Parathyroid adenoma (tissue), 2 donors: ENCODE data around the gene AFF3.

ENCODE experiments used
- H2AFZ ChIP-seq: fragments of 300-600 bp; sonication (generic); one replicate; pipeline ENCODE4 v1.7.0; 2017; ENCODE audit warnings: antibody characterized with exemption, mild to moderate bottlenecking
- H3K27ac ChIP-seq: fragments of 300-600 bp; sonication (generic); one replicate; pipeline ENCODE4 v1.7.0; 2017
- H3K27me3 ChIP-seq: fragments of 300-600 bp; sonication (generic); one replicate; pipeline ENCODE4 v1.7.0; 2017; ENCODE audit warnings: low read length; ENCODE audit not compliant: control insufficient read depth, insufficient read depth
- H3K36me3 ChIP-seq: fragments of 300-600 bp; sonication (generic); one replicate; pipeline ENCODE4 v1.7.0; 2017; ENCODE audit warnings: low read length; ENCODE audit not compliant: control insufficient read depth, insufficient read depth
- H3K4me1 ChIP-seq: fragments of 300-600 bp; sonication (generic); one replicate; pipeline ENCODE4 v1.7.0; 2017; ENCODE audit warnings: control low read depth
- H3K4me2 ChIP-seq: fragments of 300-600 bp; sonication (generic); one replicate; pipeline ENCODE4 v1.7.0; 2017; ENCODE audit warnings: low read length
- H3K4me3 ChIP-seq: fragments of 300-600 bp; sonication (generic); one replicate; pipeline ENCODE4 v1.7.0; 2017; ENCODE audit warnings: low read depth, low read length
- H3K79me2 ChIP-seq: fragments of 300-600 bp; sonication (generic); one replicate; pipeline ENCODE4 v1.7.0; 2017; ENCODE audit warnings: control low read depth
- H3K9ac ChIP-seq: fragments of 300-600 bp; sonication (generic); one replicate; pipeline ENCODE4 v1.7.0; 2017; ENCODE audit warnings: mild to moderate bottlenecking
- H3K9me3 ChIP-seq: fragments of 300-600 bp; sonication (generic); one replicate; pipeline ENCODE4 v1.7.0; 2017; ENCODE audit warnings: low read length; ENCODE audit not compliant: control insufficient read depth
- CTCF ChIP-seq: fragments of 300-600 bp; sonication (generic); IDR thresholded peaks from one replicate; pipeline ENCODE4 v1.7.0; 2017; ENCODE audit warnings: antibody characterized with exemption, mild to moderate bottlenecking
- donor health status: primary hyperparathyroidism.

Gene AFF3

GRCh38 chr2:99719102-99719501 is 423.3 kb downstream of the AFF3 start:
- Histone ChIP-seq H3K4me1 (no peaks in the 10 kb centered on the region), H3K4me3 (no peak overlapping the region), H3K36me3 (no peaks in the 10 kb centered on the region), H2AFZ (no peak overlapping the region), H3K4me2 (no peak overlapping the region), H3K79me2 (no peaks in the 10 kb centered on the region), H3K9ac (no peak overlapping the region), H3K27me3 (no peaks in the 10 kb centered on the region), H3K27ac (no peak overlapping the region), H3K9me3 (no peaks in the 10 kb centered on the region)
- no peak for TF ChIP-seq CTCF

- Histone ChIP-seq H3K36me3 (no peaks in the 10 kb centered on the region), H2AFZ (no peak overlapping the region), H3K4me2 (no peak overlapping the region), H3K9ac (no peak overlapping the region), H3K27ac (no peak overlapping the region), H3K9me3 (no peaks in the 10 kb centered on the region), H3K27me3 (no peaks in the 10 kb centered on the region), H3K4me1 (no peaks in the 10 kb centered on the region), H3K4me3 (no peak overlapping the region), H3K79me2 (no peaks in the 10 kb centered on the region)
- no peak for TF ChIP-seq CTCF
These were observed 426.4 kb downstream of the AFF3 start for GRCh38 chr2:99715956-99716355.

GRCh38 chr2:99714349-99714748 is 428.0 kb downstream of the AFF3 start:
- Histone ChIP-seq H3K9me3 (no peaks in the 10 kb centered on the region), H3K4me1 (no peaks in the 10 kb centered on the region), H2AFZ (no peak overlapping the region), H3K4me3 (no peak overlapping the region), H3K27me3 (no peaks in the 10 kb centered on the region), H3K4me2 (no peak overlapping the region), H3K9ac (no peak overlapping the region), H3K27ac (no peak overlapping the region), H3K79me2 (no peaks in the 10 kb centered on the region), H3K36me3 (no peaks in the 10 kb centered on the region)
- TF ChIP-seq CTCF = no peak

GRCh38 chr2:99711144-99711543 is 431.2 kb downstream of the AFF3 start:
- Histone ChIP-seq H3K9ac (no peak overlapping the region), H3K9me3 (no peaks in the 10 kb centered on the region), H3K79me2 (no peaks in the 10 kb centered on the region), H3K27me3 (no peaks in the 10 kb centered on the region), H3K4me2 (no peak overlapping the region), H2AFZ (no peak overlapping the region), H3K4me1 (peaks cover 3% of the 10 kb centered on the region), H3K36me3 (no peaks in the 10 kb centered on the region), H3K4me3 (no peak overlapping the region), H3K27ac (no peak overlapping the region)
- no peak for TF ChIP-seq CTCF

GRCh38 chr2:99710721-99711120 is 431.7 kb downstream of the AFF3 start:
- Histone ChIP-seq H3K4me3 (no peak overlapping the region), H3K9ac (no peak overlapping the region), H3K36me3 (no peaks in the 10 kb centered on the region), H3K4me1 (peaks cover 3% of the 10 kb centered on the region), H3K4me2 (no peak overlapping the region), H3K27me3 (no peaks in the 10 kb centered on the region), H3K9me3 (no peaks in the 10 kb centered on the region), H2AFZ (no peak overlapping the region), H3K27ac (no peak overlapping the region), H3K79me2 (no peaks in the 10 kb centered on the region)
- no peak for TF ChIP-seq CTCF
